ENCODE measurements around the gene LYAR. TPM values are rescaled to one million over a fixed set of nuclear protein-coding genes. Genes with fewer than 3 reads are reported as not detected.

Gene LYAR
- total RNA-seq, 1 donor from 2014 or later, result 16.1 TPM

Other genes with a start within 250 kb of the LYAR start
- gene OTOP1, start 63.2 kb downstream of the LYAR start, total RNA-seq, result 0.32 TPM
- 12.0 TPM for gene TMEM128, start 41.9 kb downstream of the LYAR start, total RNA-seq
- 4.2 TPM for gene ZBTB49, start 97 bp upstream of the LYAR start, total RNA-seq
- gene NSG1, start 96.9 kb upstream of the LYAR start, total RNA-seq, result 58.5 TPM

Data from esophagus mucosa (tissue), 1 donor.